Measurements from ENCODE around the gene ZNF638. TPM values are rescaled to one million over a fixed set of nuclear protein-coding genes. Genes with fewer than 3 reads are reported as not detected.

ZNF638 gene
- total RNA-seq, 1 experiment from 2014 or later: 109 TPM

DNA sequence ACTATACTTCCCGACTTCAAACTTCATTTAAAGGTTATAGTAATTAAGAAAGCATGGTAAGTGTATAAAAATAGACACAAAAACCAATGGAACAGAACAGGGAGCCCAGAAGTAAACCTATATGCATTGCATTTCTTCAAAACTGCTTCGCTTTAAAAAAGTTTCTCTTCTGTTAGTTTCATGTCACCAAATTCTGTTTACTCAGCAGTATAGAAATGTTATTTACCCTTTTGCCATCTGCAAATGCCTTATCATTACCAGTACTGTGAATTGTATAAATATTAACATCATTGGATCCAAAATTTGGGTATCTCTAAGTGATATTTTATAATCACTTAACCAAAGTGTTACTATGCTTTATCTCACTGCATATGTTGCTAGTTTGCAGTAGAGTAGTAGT is 45.9 kb upstream of the ZNF638 start:
- Mint-ChIP-seq H3K4me3 (no peak overlapping the region), H3K4me1 (peaks cover 14% of the 10 kb centered on the region), H3K36me3 (no peaks in the 10 kb centered on the region), H3K27me3 (ENCODE audit: low read depth) (no peaks in the 10 kb centered on the region; the same call in 1 of the 2 replicates), H3K9me3 (no peaks in the 10 kb centered on the region), H3K27ac (no peak overlapping the region)
- TF ChIP-seq TEAD1 (CRISPR knock-in tag; IDR thresholded peaks at IDR 0.05): no peak
- TF ChIP-seq NFATC4 (CRISPR knock-in tag; IDR thresholded peaks at IDR 0.05): no peak
- ChIA-PET POLR2A (no interaction called here), CTCF (no interaction called here)
- ATAC-seq (no peak), DNase-seq (ENCODE audit: low spot score) (no peak)

DNA sequence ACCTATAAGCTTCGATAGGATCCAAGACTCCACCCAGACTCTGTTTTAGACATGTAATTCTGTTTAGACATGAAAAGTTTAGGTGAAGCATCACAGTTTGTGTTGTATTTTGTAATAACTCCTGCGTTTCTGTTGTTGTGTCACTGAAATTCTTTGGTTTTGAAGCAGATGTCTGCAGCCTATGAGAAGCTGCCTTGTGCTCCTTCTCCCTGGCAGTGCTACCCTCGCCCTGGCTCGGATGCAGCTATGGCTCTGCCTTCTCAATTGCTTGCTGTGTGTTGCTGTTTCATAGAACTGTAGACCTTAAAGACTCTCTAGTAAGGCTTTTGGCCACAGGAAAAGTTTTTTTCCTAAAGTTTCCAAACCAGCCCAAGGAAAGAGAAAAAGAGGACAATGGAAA is 40.2 kb upstream of the ZNF638 start:
- TF ChIP-seq SOX15 (CRISPR knock-in tag; IDR thresholded peaks at IDR 0.05): no peak
- ChIA-PET CTCF (interaction anchor here (0.8 kb wide), 1 partner anchor 9 kb away, joined by 7 read pairs; no protein-coding TSS in a partner anchor), POLR2A (no interaction called here)
- Mint-ChIP-seq H3K27ac (no peak overlapping the region), H3K4me1 (no peaks in the 10 kb centered on the region), H3K27me3 (ENCODE audit: low read depth) (no peaks in the 10 kb centered on the region), H3K36me3 (no peaks in the 10 kb centered on the region), H3K4me3 (no peak overlapping the region), H3K9me3 (no peaks in the 10 kb centered on the region)
- DNase-seq (ENCODE audit: low spot score) (no peak), ATAC-seq (no peak)

DNA sequence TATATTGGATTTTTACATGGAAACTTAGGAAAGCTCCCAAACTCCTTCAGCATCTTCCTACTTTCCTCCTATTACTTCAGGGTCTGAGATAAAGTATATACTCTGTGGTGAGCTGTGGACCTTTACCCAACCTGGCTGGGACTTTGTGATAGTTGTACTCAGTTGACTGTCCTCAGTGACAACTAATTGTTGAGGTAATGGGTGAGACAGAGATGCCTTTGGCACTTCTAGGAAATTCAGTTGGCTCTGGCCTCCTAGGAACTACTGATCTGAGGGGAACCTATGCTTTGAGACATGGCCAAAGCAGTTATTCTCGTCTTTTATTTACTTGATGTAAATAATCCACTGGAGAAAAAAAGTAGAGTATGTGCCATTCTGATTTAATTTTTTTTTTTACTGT is 39.4 kb upstream of the ZNF638 start:
- no peaks in the 10 kb centered on the region for H3K36me3 Mint-ChIP-seq
- TF ChIP-seq ZNF396 (CRISPR knock-in tag; IDR thresholded peaks at IDR 0.05; ENCODE audit: borderline replicate concordance): no peak
- TF ChIP-seq SMAD4 (CRISPR knock-in tag; IDR thresholded peaks at IDR 0.05): no peak
- no peak for TF ChIP-seq EMX1 (CRISPR knock-in tag; IDR thresholded peaks at IDR 0.05)
- TF ChIP-seq NR1H2 (CRISPR knock-in tag; IDR thresholded peaks at IDR 0.05): no peak
- TF ChIP-seq, protein P1, sequence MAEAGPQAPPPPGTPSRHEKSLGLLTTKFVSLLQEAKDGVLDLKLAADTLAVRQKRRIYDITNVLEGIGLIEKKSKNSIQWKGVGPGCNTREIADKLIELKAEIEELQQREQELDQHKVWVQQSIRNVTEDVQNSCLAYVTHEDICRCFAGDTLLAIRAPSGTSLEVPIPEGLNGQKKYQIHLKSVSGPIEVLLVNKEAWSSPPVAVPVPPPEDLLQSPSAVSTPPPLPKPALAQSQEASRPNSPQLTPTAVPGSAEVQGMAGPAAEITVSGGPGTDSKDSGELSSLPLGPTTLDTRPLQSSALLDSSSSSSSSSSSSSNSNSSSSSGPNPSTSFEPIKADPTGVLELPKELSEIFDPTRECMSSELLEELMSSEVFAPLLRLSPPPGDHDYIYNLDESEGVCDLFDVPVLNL (CRISPR knock-in tag; IDR thresholded peaks at IDR 0.05; ENCODE audit: borderline replicate concordance, low read depth): no peak
- TF ChIP-seq, protein P2, sequence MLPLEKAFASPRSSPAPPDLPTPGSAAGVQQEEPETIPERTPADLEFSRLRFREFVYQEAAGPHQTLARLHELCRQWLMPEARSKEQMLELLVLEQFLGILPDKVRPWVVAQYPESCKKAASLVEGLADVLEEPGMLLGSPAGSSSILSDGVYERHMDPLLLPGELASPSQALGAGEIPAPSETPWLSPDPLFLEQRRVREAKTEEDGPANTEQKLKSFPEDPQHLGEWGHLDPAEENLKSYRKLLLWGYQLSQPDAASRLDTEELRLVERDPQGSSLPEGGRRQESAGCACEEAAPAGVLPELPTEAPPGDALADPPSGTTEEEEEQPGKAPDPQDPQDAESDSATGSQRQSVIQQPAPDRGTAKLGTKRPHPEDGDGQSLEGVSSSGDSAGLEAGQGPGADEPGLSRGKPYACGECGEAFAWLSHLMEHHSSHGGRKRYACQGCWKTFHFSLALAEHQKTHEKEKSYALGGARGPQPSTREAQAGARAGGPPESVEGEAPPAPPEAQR (CRISPR knock-in tag; IDR thresholded peaks at IDR 0.05): no peak
- TF ChIP-seq, protein P3, sequence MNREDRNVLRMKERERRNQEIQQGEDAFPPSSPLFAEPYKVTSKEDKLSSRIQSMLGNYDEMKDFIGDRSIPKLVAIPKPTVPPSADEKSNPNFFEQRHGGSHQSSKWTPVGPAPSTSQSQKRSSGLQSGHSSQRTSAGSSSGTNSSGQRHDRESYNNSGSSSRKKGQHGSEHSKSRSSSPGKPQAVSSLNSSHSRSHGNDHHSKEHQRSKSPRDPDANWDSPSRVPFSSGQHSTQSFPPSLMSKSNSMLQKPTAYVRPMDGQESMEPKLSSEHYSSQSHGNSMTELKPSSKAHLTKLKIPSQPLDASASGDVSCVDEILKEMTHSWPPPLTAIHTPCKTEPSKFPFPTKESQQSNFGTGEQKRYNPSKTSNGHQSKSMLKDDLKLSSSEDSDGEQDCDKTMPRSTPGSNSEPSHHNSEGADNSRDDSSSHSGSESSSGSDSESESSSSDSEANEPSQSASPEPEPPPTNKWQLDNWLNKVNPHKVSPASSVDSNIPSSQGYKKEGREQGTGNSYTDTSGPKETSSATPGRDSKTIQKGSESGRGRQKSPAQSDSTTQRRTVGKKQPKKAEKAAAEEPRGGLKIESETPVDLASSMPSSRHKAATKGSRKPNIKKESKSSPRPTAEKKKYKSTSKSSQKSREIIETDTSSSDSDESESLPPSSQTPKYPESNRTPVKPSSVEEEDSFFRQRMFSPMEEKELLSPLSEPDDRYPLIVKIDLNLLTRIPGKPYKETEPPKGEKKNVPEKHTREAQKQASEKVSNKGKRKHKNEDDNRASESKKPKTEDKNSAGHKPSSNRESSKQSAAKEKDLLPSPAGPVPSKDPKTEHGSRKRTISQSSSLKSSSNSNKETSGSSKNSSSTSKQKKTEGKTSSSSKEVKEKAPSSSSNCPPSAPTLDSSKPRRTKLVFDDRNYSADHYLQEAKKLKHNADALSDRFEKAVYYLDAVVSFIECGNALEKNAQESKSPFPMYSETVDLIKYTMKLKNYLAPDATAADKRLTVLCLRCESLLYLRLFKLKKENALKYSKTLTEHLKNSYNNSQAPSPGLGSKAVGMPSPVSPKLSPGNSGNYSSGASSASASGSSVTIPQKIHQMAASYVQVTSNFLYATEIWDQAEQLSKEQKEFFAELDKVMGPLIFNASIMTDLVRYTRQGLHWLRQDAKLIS (CRISPR knock-in tag; IDR thresholded peaks at IDR 0.05; ENCODE audit: borderline replicate concordance): no peak
- TF ChIP-seq, protein P4, sequence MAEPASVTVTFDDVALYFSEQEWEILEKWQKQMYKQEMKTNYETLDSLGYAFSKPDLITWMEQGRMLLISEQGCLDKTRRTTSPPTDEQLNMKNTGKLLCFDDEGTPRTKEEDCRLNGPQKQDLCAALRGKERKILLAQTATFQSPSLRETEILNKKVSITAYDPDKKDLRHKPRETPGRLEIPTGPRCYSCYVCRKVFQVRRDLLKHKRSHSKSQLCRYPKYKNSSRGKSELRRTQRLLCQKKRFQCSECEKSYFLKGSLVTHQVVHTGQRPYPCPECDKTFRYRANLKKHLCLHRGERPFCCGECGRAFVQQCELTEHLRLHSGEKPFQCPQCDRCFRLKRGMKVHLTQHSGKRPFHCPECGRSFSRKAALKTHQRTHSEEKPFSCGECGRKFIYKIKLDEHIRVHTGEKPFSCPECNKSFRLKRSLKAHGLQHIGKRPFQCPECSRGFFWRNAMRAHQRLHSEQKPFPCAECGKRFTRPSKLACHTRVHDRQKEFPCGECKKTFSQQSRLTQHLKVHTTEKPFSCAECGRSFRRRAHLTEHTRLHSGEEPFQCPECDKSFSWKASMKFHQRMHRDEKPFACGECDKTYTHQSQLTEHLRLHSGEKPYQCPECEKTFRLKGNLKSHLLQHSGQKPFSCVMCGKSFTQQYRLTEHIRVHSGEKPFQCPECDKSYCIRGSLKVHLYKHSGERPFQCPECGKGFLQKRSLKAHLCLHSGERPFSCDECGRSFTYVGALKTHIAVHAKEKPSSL (CRISPR knock-in tag; conservative IDR thresholded peaks at IDR 0.05): no peak
- TF ChIP-seq NFYB (CRISPR knock-in tag; conservative IDR thresholded peaks at IDR 0.05; ENCODE audit: low read depth): no peak
- no peak for TF ChIP-seq ZNF423 (CRISPR knock-in tag; IDR thresholded peaks at IDR 0.05)
- H3K4me1 Mint-ChIP-seq: no peaks in the 10 kb centered on the region
- no peak overlapping the region for H3K27ac Mint-ChIP-seq
- ATAC-seq: no peak
- H3K27me3 Mint-ChIP-seq (ENCODE audit: low read depth): no peaks in the 10 kb centered on the region
- CTCF ChIA-PET: no interaction called here
- H3K9me3 Mint-ChIP-seq: no peaks in the 10 kb centered on the region
- POLR2A ChIA-PET: no interaction called here
- H3K4me3 Mint-ChIP-seq: no peak overlapping the region
- DNase-seq (ENCODE audit: low spot score): no peak
